COLO668 (cell line): ENCODE measurements around the gene NLGN1.

Experiments
- DNase-seq: peaks from one replicate; lab custom pipeline; 2025; ENCODE audit not compliant: unreplicated experiment; lab: John Stamatoyannopoulos, UW

NLGN1 gene

GRCh38 chr3:173753593-173753992 lies 356.0 kb downstream of the NLGN1 start:
- no peak for DNase-seq

GRCh38 chr3:173755161-173755560 lies 357.6 kb downstream of the NLGN1 start:
- no peak for DNase-seq

GRCh38 chr3:173761161-173761560 lies 363.6 kb downstream of the NLGN1 start:
- DNase-seq, result no peak

GRCh38 chr3:173762501-173762900 lies 365.0 kb downstream of the NLGN1 start:
- no peak for DNase-seq

GRCh38 chr3:173770011-173770410 lies 372.5 kb downstream of the NLGN1 start:
- DNase-seq, result no peak

- DNase-seq, result no peak
Measured at GRCh38 chr3:173770796-173771573, 373.4 kb downstream of the NLGN1 start.

GRCh38 chr3:173773800-173774199 lies 376.3 kb downstream of the NLGN1 start:
- DNase-seq, result no peak

- DNase-seq, result no peak
Measured at GRCh38 chr3:173774294-173774693, 376.8 kb downstream of the NLGN1 start.

GRCh38 chr3:173778251-173778650 lies 380.7 kb downstream of the NLGN1 start:
- no peak for DNase-seq

- no peak for DNase-seq
Measured at GRCh38 chr3:173780067-173780466, 382.5 kb downstream of the NLGN1 start.

GRCh38 chr3:173785004-173785403 lies 387.5 kb downstream of the NLGN1 start:
- no peak for DNase-seq

- DNase-seq, result no peak
Measured at GRCh38 chr3:173789530-173790162, 392.1 kb downstream of the NLGN1 start.

- DNase-seq, result no peak
Measured at GRCh38 chr3:173793963-173794362, 396.4 kb downstream of the NLGN1 start.

GRCh38 chr3:173796405-173796804 lies 398.9 kb downstream of the NLGN1 start:
- no peak for DNase-seq

GRCh38 chr3:173796890-173797289 lies 399.3 kb downstream of the NLGN1 start:
- no peak for DNase-seq

- DNase-seq, result no peak
Measured at GRCh38 chr3:173799060-173799816, 401.7 kb downstream of the NLGN1 start.

- no peak for DNase-seq
Measured at GRCh38 chr3:173800154-173800553, 402.6 kb downstream of the NLGN1 start.

- DNase-seq, result no peak
Measured at GRCh38 chr3:173814809-173815208, 417.3 kb downstream of the NLGN1 start.

- DNase-seq, result no peak
Measured at GRCh38 chr3:173819368-173819767, 421.8 kb downstream of the NLGN1 start.

GRCh38 chr3:173823911-173824460 lies 426.4 kb downstream of the NLGN1 start:
- DNase-seq, result no peak

- DNase-seq, result no peak
Measured at GRCh38 chr3:173825730-173826129, 428.2 kb downstream of the NLGN1 start.

- no peak for DNase-seq
Measured at GRCh38 chr3:173826416-173826815, 428.9 kb downstream of the NLGN1 start.
